ENCODE measurements around the gene NCMAP.

The NCMAP gene

GRCh38 chr1:24568475-24568874 lies 12.6 kb downstream of the NCMAP start:
- DNase-seq (ENCODE audit: extremely low spot score) = no peak
- ChIA-PET POLR2A (no interaction called here), CTCF (interaction anchor here (1.6 kb wide), 1 partner anchor 18 kb away, joined by 4 read pairs; no protein-coding TSS in a partner anchor)
- TF ChIP-seq CTCF (IDR thresholded peaks at IDR 0.05; ENCODE audit: control extremely low read depth, extremely low read depth, low read depth, missing control alignments) = no peak

GRCh38 chr1:24570265-24571125 lies 14.6 kb downstream of the NCMAP start:
- POLR2A ChIA-PET = no interaction called here
- TF ChIP-seq CTCF (IDR thresholded peaks at IDR 0.05; ENCODE audit: control extremely low read depth, extremely low read depth, low read depth, missing control alignments) = no peak
- no peak for DNase-seq (ENCODE audit: extremely low spot score)
- CTCF ChIA-PET = interaction anchor here (1.1 to 7.4 kb wide), 5 partner anchors 16 to 155 kb away, joined by 3 to 33 read pairs (median 3); partner anchors contain the start of gene NIPAL3

GRCh38 chr1:24572301-24572700 lies 16.4 kb downstream of the NCMAP start:
- CTCF ChIA-PET = interaction anchor here (1.0 to 7.4 kb wide), 6 partner anchors 15 to 370 kb away, joined by 3 to 33 read pairs (median 4); partner anchors contain the start of gene STPG1
- POLR2A ChIA-PET = no interaction called here
- no peak for DNase-seq (ENCODE audit: extremely low spot score)
- no peak for TF ChIP-seq CTCF (IDR thresholded peaks at IDR 0.05; ENCODE audit: control extremely low read depth, extremely low read depth, low read depth, missing control alignments)

GRCh38 chr1:24575905-24576587 lies 20.2 kb downstream of the NCMAP start:
- no peak for DNase-seq (ENCODE audit: extremely low spot score)
- POLR2A ChIA-PET = interaction anchor here (0.6 kb wide), 1 partner anchor 409 kb away, joined by 3 read pairs; no protein-coding TSS in a partner anchor
- CTCF ChIA-PET = interaction anchor here (7.4 kb wide), 1 partner anchor 11 kb away, joined by 33 read pairs; no protein-coding TSS in a partner anchor
- no peak for TF ChIP-seq CTCF (IDR thresholded peaks at IDR 0.05; ENCODE audit: control extremely low read depth, extremely low read depth, low read depth, missing control alignments)

- CTCF ChIA-PET = interaction anchor here (1.0 to 1.7 kb wide), 2 partner anchors 8 kb away, joined by 4 to 8 read pairs; no protein-coding TSS in a partner anchor
- TF ChIP-seq CTCF (IDR thresholded peaks at IDR 0.05; ENCODE audit: control extremely low read depth, extremely low read depth, low read depth, missing control alignments) = no peak
- POLR2A ChIA-PET = no interaction called here
- no peak for DNase-seq (ENCODE audit: extremely low spot score)
Observed at GRCh38 chr1:24578846-24579245, 23.0 kb downstream of the NCMAP start.

- POLR2A ChIA-PET = no interaction called here
- DNase-seq (ENCODE audit: extremely low spot score) = no peak
- CTCF ChIA-PET = no interaction called here
- TF ChIP-seq CTCF (IDR thresholded peaks at IDR 0.05; ENCODE audit: control extremely low read depth, extremely low read depth, low read depth, missing control alignments) = no peak
Observed at GRCh38 chr1:24580756-24581155, 24.9 kb downstream of the NCMAP start.

All from GM10248 (cell line).